ENCODE measurements around the gene BCS1L.

BCS1L gene

GRCh38 chr2:218664653-218665052, 5.2 kb downstream of the BCS1L start:
- Histone ChIP-seq H3K27me3 (ENCODE audit: control insufficient read depth, insufficient read depth, low read length) (no peaks in the 10 kb centered on the region), H3K9me3 (ENCODE audit: control insufficient read depth, low read length) (no peaks in the 10 kb centered on the region), H3K79me2 (no peaks in the 10 kb centered on the region), H3K4me2 (ENCODE audit: low read length) (no peak overlapping the region), H3K27ac (no peak overlapping the region), H2AFZ (no peak overlapping the region), H3K36me3 (ENCODE audit: control insufficient read depth, insufficient read depth, low read length) (no peaks in the 10 kb centered on the region), H3K4me3 (ENCODE audit: low read depth, low read length) (no peak overlapping the region), H3K4me1 (no peaks in the 10 kb centered on the region), H3K9ac (no peak overlapping the region)
- no peak for TF ChIP-seq CTCF (IDR thresholded peaks at IDR 0.05)

DNA sequence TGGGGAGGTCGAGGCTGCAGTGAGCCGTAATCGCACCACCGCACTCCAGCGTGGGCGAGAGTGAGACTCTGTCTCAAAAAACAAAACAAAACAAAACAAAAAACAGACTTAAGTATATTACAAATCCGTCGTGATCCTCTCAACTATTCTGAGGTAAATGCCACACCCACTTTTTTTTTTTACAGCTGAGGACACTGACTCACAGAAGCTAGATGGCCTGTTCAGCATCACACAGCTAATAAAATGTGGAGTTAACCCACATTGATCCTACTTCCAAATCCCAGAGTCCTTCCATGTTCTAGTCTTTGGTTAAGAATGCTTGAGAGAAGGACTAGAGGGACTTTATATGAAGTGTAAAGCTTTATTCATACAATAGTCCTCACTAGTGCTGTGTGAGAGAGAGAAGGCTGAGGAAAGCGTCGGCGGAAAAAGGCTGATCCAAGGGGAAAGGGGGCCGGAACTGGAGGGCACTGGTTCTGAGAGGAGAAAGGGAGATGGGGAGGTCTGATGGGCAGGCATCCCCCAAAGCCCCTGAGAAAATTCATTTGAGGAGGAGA, 11.7 kb downstream of the BCS1L start:
- H3K4me3 ChIP-seq (ENCODE audit: low read depth, low read length): peak overlapping the region; percentile 86
- H3K27me3 ChIP-seq (ENCODE audit: control insufficient read depth, insufficient read depth, low read length): no peaks in the 10 kb centered on the region
- peak overlapping the region; percentile 95 for H2AFZ ChIP-seq
- H3K9me3 ChIP-seq (ENCODE audit: control insufficient read depth, low read length): no peaks in the 10 kb centered on the region
- peak overlapping the region; percentile 13 for H3K9ac ChIP-seq
- H3K79me2 ChIP-seq: peaks cover 7% of the 10 kb centered on the region
- H3K4me1 ChIP-seq: peaks cover 2% of the 10 kb centered on the region
- peak overlapping the region; percentile 86 for H3K27ac ChIP-seq
- H3K36me3 ChIP-seq (ENCODE audit: control insufficient read depth, insufficient read depth, low read length): no peaks in the 10 kb centered on the region
- peak overlapping the region; percentile 93 for H3K4me2 ChIP-seq (ENCODE audit: low read length)
- TF ChIP-seq CTCF (IDR thresholded peaks at IDR 0.05): no peak

DNA sequence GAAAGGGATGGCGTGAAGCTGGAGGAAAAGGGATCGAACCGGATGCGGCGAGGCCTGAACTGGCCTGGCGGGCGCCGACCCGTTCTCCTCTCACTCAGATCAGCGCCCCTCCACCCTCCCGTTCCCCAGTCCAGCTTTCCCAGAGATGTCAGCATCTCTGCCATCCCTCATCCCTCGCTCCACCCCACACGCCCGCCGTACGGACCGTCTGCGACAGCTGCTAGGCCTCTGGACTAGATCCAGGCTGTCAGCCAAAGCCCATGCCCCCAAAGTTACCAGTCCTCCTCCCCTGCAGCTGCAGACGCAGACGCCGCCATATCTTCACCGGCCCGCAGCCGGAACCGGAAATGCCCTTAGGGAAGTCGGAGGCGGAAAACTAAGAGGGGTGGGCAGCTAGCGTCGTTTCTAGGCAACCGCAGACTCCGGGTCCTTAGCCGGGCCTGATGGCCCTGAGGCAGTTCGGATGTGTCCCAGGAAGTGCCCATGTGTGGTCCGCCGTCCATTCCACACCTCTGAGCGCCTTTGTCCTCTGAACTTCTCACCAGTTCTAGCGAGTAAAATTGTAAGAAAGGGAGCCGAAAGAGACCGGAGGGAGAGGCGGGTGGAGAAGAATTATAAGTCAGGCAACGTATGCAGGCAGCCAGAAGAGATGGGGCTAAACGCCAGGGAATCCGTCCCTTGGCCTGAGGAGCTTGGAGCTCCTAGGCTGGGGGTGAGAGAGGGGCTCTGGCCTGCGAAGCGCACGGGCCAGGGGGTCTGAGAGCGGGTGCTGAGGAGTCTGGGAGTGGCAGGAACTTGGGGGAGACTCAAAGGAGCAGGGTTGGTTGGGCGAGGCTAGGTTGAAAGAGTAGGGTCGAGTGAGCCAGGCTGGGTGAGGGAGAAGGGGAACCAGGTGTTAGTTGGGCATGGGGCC, 12.4 kb downstream of the BCS1L start, which contains the start of the genes RNF25 and STK36:
Gene RNF25, minus strand, starts transcription at position 349 of the 913 bp plus-strand sequence. Its CDS starts 32 bp downstream, at position 317.
Gene STK36, plus strand, starts transcription at position 433 of the 913 bp plus-strand sequence. CDS start 744 bp downstream, outside the sequence.
- Histone ChIP-seq H3K4me3 (ENCODE audit: low read depth, low read length) (peak within 1 kb of the TSS; percentile 86), H3K4me2 (ENCODE audit: low read length) (peak within 1 kb of the TSS; percentile 93), H3K4me1 (peaks cover 2% of the 10 kb centered on the region), H3K9ac (peak within 1 kb of the TSS; percentile 13), H2AFZ (peak within 1 kb of the TSS; percentile 95), H3K36me3 (ENCODE audit: control insufficient read depth, insufficient read depth, low read length) (no peaks in the 10 kb centered on the region), H3K27ac (peak within 1 kb of the TSS; percentile 86), H3K79me2 (peaks cover 7% of the 10 kb centered on the region), H3K27me3 (ENCODE audit: control insufficient read depth, insufficient read depth, low read length) (no peaks in the 10 kb centered on the region), H3K9me3 (ENCODE audit: control insufficient read depth, low read length) (no peaks in the 10 kb centered on the region)
- no peak for TF ChIP-seq CTCF (IDR thresholded peaks at IDR 0.05)

DNA sequence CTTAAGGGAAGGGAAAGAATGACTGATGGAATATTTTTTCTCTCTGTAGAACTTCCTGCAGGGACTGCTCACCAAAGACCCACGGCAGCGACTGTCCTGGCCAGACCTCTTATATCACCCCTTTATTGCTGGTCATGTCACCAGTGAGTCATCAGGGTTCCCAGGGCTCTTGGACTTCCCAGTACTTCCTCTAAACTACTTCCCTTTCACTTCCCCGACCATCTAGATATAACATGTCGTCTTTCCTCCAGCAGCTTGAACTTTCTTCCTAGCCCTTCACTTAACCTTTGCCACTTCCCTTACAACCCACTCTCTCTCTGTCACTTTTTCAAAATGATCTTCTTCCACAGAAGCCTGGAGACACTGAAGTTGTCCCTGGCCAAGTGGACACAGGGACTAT, 19.6 kb downstream of the BCS1L start:
- no peaks in the 10 kb centered on the region for H3K4me1 ChIP-seq
- no peaks in the 10 kb centered on the region for H3K36me3 ChIP-seq (ENCODE audit: control insufficient read depth, insufficient read depth, low read length)
- TF ChIP-seq CTCF (IDR thresholded peaks at IDR 0.05): no peak
- H3K79me2 ChIP-seq: no peaks in the 10 kb centered on the region
- no peaks in the 10 kb centered on the region for H3K9me3 ChIP-seq (ENCODE audit: control insufficient read depth, low read length)
- H3K27ac ChIP-seq: no peak overlapping the region
- H3K27me3 ChIP-seq (ENCODE audit: control insufficient read depth, insufficient read depth, low read length): no peaks in the 10 kb centered on the region
- H2AFZ ChIP-seq: no peak overlapping the region
- H3K4me2 ChIP-seq (ENCODE audit: low read length): no peak overlapping the region
- H3K4me3 ChIP-seq (ENCODE audit: low read depth, low read length): no peak overlapping the region
- no peak overlapping the region for H3K9ac ChIP-seq
